AG04450 (cell line): ENCODE data around the gene MESP2. TPM values are rescaled to one million over a fixed set of nuclear protein-coding genes. Genes with fewer than 3 reads are reported as not detected.

ENCODE experiments used
- CTCF ChIA-PET: fragments of 300-600, 350-600 bp; formaldehyde crosslinking; extraction: SDS; loops from one replicate; lab custom pipeline; 2022; ENCODE audit warnings: antibody characterized with exemption, inconsistent platforms; lab: Charles Lee
- POLR2A ChIA-PET: fragments of 350-600 bp; formaldehyde crosslinking; extraction: SDS; loops from one replicate; lab custom pipeline; 2021; ENCODE audit warnings: antibody characterized with exemption, inconsistent platforms; lab: Yijun Ruan, JAX
- DNase-seq: peaks from one replicate; pipeline ENCODE4 v3.0.0-alpha.2; 2011; ENCODE audit warnings: low read depth, low spot score
- H3K27ac ChIP-seq: one replicate; pipeline ENCODE4 v1.5.1; 2012; ENCODE audit warnings: low read depth, low read length, control low read depth
- H3K27me3 ChIP-seq: one replicate; pipeline ENCODE4 v1.6.0; 2012; ENCODE audit warnings: low read length; ENCODE audit not compliant: control insufficient read depth, insufficient read depth
- H3K4me3 ChIP-seq: 2 replicates; pipeline ENCODE4 v1.5.1; 2011; ENCODE audit warnings: mild to moderate bottlenecking, low read depth, low read length, control low read depth
- H3K9me3 ChIP-seq: 2 replicates; pipeline ENCODE4 v1.5.1; 2012; ENCODE audit warnings: low read length; ENCODE audit not compliant: control insufficient read depth, insufficient read depth
- CTCF ChIP-seq: IDR thresholded peaks from 2 replicates; pipeline ENCODE4 v1.5.1; 2011; ENCODE audit warnings: low read depth, low read length, control low read depth, inconsistent platforms
- polyA plus RNA-seq: library from polyadenylated mRNA; depleted of rRNA; stranded (reverse); fragments of >200 nt; gene quantifications from 2 replicates; pipeline ENCODE4 v1.2.3, GENCODE V29; 2011

MESP2 gene
- polyA plus RNA-seq, 1 experiment = 0.20 TPM

GRCh38 chr15:89801471-89802195 is 25.5 kb downstream of the MESP2 start:
- no peak overlapping the region for H3K4me3 ChIP-seq
- ChIA-PET CTCF (no interaction called here), POLR2A (no interaction called here)
- no peaks in the 10 kb centered on the region for H3K27me3 ChIP-seq
- no peak for TF ChIP-seq CTCF
- H3K9me3 ChIP-seq = peaks cover 5% of the 10 kb centered on the region; the same call in 1 of the 2 replicates
- DNase-seq = no peak
- no peak overlapping the region for H3K27ac ChIP-seq

GRCh38 chr15:89802231-89802928 is 26.2 kb downstream of the MESP2 start:
- no peak for TF ChIP-seq CTCF
- H3K4me3 ChIP-seq = no peak overlapping the region
- no peaks in the 10 kb centered on the region for H3K27me3 ChIP-seq
- H3K9me3 ChIP-seq = no peaks in the 10 kb centered on the region
- DNase-seq = no peak
- CTCF ChIA-PET = no interaction called here
- POLR2A ChIA-PET = no interaction called here
- no peak overlapping the region for H3K27ac ChIP-seq

GRCh38 chr15:89802986-89803824 is 27.1 kb downstream of the MESP2 start:
- Histone ChIP-seq H3K27me3 (no peaks in the 10 kb centered on the region), H3K9me3 (no peaks in the 10 kb centered on the region), H3K27ac (no peak overlapping the region), H3K4me3 (no peak overlapping the region)
- no peak for DNase-seq
- ChIA-PET POLR2A (no interaction called here), CTCF (no interaction called here)
- no peak for TF ChIP-seq CTCF

- no peak for DNase-seq
- CTCF ChIA-PET = no interaction called here
- Histone ChIP-seq H3K4me3 (no peak overlapping the region), H3K9me3 (no peaks in the 10 kb centered on the region), H3K27me3 (no peaks in the 10 kb centered on the region), H3K27ac (no peak overlapping the region)
- TF ChIP-seq CTCF = no peak
- POLR2A ChIA-PET = no interaction called here
Measured at GRCh38 chr15:89803941-89804800, 28.0 kb downstream of the MESP2 start.
